NCI-H748 (cell line): ENCODE results near the gene KAZN.

ENCODE experiments used
- DNase-seq: peaks from one replicate; lab custom pipeline; 2025; ENCODE audit not compliant: unreplicated experiment; lab: John Stamatoyannopoulos, UW

Gene KAZN

DNA sequence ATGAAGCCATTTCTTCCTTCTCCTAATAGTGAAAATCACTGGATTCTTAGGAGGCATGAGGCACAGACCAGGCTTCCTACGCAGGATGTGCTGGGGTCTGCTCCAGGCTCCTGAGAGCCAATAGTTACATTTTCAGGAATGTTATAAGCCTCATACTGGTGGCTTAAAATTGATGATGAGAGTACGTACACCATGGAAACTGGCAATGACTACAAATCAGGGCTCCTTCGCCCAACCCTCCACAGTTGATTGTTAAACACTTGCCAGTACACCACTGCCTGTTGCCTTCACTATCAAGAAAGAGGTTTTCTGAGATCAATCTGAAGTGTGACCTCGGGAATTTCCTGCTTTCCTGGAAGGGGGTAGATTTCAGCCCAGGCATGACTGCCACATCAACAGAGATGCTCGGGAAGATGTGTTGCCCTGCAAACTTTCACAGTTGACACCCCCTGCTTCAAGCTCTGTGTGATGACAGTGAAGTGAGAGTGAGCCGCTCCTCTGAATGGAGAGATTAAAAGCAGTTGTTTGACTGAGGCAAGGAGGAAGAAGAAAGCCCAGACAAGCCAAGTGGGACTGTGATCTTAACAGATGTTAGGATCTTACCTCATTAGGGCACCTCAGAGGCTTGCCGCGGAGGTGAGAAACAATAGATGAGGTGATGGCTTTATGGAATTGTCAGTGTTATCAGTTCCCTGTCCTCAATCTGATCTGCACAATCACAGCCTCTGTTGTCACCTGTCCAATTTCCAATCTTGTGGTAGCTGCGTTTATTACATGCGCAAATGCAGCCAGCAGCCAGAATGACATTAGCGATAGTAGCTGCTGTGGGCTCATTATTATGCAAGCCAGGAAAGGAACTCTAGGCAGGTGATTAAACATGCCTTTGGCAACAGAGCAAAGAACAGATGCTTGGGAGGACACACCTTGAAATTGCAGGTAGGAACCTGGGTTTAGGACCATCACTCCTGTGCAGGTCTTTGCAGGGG is 277.3 kb downstream of the KAZN start:
- DNase-seq, result peak; percentile 91

DNA sequence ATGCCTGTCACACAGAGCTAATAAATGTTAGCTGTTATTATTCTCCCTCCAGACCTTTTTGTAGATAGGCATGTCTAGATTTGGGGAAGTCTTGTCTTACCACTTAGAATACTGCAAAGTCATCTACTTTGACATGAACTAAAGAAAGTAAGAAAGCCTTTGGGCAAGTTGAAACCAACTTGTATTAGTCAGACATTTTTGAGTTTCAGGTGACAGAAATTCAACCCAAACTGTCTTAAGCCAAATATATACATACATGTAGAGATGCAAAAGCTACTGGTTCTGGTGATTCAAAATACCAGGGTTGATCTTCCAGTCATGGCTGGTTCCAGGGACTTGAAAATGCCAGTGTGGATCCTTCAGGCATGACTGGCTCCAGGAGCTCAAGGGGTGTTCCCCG is 278.3 kb downstream of the KAZN start:
- DNase-seq, result no peak

DNA sequence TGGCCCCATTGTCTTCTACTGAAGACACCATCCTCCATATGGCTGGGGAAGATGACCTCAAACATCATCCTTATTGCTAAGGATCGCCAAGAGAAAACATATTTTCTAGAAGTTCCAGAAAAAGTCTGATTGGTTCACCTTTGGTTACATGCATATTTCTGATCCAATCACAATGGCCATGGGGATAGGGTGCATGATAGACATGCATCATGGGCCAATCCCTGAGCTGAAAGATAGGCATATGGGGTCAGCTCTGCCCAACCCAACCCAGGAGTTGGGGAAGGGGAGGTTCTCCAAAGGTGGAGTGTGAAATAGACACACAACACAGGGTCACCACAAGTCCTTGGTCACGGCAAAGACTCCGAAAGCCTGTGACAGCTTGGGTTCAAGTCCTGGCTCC is 278.7 kb downstream of the KAZN start:
- DNase-seq, result no peak

DNA sequence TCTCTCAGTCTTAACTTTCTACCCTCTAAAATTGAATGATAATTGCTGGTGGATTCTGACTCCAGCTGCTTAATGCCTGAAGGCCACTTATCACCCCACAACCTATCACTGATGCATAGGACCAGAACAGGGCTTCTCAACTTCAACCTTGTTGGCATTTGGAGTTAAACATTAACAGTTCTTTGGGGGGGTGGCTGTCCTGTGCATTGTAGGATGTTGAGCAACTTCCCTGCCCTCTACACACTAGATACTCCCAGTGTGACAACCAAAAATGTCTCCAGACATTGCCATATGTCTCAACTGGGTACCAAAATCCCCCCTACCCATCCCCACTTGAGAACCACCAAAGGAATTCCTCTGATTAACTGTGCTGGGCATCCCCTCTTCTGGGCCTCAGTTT is 279.6 kb downstream of the KAZN start:
- no peak for DNase-seq

DNA sequence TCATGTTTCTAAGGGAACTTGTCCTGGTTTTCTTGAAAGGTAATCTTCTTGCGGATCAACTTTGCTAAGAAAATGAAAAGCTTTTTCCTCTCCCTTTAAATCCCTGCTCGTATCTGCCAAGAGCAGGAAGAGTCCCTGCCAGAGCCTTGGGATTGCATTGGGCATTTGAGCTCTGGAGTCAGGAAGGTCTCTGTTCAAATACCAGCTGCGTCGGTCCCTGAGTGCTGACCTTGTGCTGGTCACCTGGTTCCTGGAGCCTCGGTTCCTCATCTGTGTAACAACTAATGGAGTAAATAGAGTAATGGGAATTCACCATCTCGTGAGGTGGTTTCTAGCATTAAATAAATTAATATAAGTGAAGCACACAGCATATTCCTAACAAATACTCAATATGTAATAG is 280.5 kb downstream of the KAZN start:
- DNase-seq, result no peak

DNA sequence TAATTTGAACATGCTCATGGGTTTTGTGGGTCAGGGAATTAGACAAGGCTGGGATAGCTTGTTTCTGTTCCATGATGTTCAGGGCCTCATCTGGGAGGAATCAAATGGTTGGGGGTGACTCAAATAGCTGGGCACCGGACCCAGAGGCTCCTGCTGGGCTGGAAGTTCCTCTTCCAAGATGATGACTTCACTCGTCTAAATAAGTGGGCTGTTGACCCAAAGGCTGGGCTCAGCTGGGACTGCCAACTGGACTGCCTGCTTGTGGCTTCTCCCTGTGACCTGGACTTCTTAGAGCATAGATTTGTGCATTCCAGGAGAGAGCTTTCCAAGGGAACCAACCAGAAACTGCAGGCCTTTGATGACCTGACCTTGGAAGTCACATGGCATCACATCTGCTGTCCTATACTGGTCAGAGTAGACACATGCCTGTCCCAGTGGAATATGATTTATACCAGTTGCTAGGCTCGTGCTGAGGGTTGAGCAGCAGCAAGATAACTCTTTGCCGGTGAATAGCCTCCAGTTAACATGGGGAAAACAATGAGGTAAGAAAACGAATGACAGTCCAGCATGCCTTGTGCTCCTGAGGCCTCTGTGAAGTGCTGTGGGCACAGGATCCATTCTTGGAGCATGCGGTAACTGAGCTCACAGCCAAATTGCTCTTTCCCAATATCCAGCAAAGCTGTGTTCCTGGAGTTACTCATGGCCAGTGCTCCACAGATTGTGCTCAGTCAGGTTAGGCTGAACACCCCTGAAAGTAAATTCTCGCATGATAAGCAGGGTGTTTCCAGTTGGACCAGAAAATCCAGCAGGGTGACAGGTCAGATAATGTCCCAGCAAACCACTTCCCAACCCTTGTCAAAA is 282.2 kb downstream of the KAZN start:
- no peak for DNase-seq

DNA sequence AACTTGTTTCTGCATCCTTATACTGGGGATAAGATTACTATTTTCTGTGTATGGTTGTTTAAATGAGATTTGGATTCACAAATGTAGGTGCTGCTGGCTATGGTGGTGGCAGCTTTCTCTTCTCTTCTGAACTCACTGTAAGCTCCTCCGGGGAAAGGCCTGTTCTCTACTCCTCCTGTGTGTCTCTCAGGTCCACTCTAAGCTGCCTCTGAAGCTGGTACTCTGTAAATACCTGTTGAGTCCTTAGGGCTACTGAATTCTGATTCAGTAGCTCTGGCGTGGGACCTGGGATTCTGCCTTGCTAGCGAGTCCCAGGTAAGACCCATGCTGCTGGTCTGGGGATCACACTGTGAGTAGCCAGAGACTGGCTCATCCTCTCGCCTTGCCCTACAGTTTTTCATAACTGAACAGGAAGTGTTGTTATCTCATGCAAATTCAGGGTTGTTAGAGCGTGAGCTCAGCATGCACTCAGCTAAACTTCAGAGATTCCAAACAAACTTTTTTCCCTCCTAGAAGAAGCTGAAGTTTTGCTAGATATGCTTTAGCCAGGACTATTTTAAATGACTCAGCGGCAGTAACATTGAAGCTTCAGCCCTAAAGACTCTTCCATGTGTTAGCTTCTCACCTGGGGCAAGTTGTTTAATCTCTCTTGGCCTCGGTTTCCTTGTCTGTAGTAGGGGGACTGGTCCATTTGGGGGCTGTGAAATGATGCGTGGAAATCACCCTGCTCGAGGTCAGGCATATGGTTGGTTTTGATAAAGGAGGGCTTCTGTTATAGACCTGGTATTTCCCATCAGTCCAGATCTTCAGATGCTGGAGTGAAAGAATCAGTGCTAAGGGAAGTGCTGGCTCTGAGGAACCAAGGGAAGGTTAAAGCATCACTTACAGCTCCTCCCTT is 283.5 kb downstream of the KAZN start:
- DNase-seq, result no peak

DNA sequence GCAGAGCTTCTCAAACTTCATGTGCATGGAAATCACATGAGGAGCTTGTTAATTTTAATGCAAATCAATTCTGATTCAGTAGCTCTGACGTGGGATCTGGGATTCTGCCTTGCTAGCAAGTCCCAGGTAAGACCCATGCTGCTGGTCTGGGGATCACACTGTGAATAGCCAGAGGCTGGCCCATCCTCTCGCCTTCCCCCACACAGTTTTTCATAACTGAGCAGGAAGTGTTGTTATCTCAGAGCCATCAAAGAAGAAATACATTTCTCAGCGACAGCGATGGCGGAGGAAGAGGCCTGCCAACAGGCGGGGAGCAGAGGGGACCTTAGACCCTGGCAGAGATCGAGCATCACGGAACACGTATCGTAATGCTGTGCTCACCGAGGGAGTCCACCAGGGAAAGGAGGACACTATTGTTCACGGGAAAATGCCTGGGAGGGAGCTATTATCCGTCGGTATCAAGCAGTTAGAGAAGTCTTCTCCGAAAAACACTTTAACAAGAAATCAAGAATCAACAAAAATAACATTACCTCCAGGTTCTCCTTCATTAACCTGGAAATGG is 286.2 kb downstream of the KAZN start:
- DNase-seq, result no peak

DNA sequence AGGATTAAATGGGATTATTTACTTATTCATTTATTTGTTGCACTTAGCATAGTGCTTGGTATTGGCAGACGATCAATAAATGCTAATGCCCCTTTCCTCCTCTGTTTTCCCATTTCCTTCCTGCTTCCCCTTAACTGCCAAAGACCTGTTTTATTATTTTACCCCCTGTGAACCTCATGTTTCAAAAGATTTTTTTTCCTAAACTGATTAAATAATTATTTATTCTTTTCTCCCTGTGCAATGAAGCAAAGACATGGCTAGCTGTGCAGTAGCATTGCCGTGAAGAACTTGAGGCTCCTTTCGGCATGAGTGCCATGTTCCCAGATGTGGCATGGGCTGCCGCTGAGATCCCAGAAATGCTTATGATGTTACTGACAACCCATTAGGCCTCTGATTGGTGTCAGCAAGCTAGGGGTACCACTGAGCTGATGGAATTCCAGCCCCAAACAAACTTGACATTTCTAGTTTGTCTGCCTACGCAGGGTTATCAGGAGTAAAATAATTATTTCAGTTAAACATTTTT is 288.6 kb downstream of the KAZN start:
- no peak for DNase-seq

DNA sequence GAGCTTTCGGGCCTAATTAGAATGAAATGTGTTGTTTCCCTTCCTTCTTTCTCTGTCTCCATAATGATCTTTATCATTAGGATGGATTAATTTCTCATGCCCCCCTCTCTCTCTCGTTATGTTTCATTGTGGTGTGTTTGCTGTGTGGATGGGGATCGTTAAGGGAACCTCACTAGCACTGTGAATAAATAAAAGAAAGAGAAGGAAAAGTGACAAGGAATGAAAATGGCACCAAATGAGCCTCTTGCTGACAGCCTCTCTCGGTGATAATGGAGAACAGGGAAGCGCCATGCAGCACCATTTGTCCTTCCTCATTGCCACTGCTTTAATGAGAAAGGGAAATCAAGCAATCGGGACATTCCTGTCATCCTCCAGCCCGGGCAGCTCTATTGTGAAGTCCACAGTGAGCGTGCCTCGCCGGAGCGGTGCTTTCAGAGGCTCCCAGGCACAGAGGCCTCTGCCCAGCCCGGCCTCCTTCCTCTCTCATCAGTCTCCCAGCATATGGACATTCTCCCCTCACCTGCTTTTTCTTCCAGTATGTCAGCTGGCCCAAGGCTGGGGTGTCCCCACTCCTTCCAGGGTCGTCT is 289.4 kb downstream of the KAZN start:
- no peak for DNase-seq

DNA sequence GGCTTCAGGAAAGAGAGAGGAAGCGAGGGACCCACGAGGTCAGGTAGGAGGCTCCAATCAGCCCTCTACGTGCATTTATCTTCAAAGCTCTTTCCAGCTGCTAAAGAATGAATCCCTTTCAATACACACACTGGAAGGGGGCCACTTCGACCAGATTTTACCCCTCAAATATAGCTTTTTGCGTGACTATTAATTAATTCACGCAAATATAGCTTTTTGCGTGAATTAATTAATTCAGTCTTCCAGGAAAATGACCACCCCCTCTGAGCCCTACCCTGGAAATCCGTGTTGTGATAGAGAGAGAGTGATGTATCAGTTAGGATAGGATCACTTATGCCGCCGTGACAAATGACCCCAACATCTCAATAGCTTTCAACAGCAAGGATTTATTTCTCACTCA is 289.9 kb downstream of the KAZN start:
- no peak for DNase-seq

DNA sequence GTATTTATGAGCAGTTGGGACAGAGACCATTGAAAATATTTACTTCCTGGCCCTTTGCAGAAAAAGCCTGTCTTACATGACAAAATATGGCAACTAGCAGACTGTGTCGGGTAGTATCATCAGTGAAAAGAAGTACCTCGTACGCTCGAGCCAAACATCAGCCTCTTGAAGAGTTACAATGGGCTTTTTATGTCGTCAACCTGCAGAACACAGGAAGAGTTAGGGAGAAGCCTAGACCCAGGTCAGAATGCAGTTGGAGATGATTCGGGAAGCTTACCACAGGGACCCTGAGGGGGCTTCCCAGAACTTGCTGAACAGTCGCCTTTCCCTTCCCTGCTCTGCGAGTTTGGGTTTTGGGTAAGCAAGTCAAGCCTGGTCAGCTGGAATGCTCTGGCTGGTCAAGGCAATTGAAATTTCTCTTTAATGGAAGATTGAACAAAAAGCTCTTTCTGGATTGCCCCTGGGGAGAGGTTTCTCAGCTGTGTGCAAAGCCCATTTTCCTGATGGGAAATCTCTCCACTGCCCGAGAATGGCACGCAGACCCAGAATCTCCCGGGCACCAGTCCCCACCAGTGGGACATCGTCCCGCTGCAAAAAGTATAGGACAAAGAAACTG is 291.4 kb downstream of the KAZN start:
- no peak for DNase-seq

DNA sequence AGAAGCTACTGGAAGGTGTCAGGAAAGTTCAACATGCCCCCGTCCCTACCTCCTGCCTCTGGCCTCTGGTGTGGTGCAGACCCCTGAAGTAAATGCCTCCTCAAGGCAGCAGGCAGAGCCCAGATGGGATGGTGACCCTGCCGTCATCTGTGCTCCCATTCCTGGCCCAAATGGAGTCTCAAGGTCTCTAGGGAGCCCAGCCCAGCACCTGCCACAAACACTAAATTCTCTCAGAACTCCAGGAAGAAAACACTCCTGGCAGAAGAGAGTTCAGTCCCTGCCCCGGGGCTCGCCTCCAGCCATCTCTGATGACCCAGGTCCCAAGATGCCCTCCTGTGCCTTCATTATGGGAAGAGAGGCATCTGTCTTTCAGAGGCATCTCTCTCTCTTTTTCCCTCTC is 293.5 kb downstream of the KAZN start:
- no peak for DNase-seq

DNA sequence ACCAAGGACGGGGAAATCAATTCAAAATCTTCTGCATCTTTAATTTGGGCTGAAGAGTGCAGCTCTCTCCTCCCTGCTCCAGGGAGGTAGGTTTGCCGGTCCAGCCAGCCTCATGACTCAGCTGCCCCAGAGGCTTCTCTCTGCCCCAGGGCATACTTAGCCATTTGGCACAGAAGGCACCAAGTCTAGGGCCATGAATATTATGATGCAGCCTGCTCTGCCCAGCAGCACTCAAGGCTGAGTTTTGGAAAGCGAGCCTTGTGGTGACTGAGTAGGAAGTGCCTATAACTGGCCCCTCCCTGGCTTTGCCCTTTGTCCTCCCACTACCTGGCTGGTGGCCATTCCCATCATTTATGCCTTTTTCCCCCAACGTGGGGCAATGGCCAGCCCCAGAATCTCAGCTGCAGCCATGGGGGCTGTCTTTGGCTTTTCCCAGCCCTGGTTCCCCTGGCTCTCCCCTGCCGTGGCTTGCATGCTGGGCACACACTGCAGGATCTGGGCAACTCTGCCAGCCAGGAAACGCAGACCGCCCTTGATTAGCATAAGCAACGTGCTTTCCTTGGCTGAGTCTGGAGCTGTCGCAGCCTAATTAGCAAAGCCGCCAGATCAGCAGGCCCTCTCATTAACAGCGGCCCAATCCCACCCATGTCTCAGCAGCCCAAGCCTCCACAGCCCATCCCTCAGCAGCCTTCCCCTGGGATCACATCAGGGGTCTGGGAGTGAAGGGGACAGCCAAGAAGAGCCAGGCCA is 296.5 kb downstream of the KAZN start:
- DNase-seq, result peak; percentile 32

DNA sequence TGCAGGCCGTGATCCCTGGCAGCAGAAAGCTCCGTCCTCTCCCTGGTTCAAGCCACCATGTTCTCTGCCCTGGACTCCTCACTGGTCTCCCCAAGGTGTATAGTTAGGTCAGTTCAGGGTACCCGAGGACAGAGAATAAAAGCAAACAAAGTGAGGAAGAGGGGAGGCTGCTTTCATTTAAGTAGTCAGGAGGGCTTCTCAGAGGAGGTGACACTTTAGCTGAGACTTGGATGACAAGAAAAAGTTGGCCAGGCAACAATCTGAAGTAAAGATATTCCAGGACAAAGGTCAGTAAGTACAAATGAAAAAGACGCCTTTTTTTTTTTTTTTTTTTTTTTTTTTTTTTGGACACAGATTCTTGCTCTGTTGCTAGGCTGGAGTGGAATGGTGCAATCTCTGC is 297.2 kb downstream of the KAZN start:
- no peak for DNase-seq

DNA sequence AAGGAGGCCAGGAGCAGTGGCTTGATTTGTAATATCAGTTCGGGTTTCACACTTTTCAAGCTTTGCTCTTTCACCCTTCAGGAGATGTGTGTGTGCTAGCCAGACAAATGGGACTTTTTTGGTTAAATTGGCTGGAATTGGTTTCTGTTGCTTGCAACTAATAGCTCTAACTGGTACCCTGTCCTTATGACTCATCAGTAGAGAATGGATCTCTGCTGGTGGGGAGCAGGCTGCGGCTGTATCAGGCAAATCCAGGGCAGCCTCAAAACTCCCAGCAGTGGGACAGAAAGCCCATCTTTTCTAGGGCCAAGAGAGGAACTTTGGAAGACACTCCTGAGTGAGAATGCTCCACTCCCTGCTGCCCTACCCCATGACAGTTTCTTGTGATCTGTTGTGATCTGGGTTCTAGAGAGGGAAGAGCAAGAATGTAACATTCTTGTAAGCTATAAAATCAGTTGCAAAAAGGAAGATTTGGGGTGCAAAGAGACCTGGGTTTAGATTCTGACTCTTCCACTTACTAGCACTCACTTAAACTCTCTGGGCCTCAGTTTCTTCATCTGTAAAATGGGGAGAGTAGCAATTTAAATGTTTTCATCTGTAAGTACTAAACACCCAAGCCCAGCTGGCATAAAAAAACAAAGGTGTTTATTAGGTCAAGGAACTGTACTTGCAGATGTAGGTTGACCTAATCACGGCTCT is 298.0 kb downstream of the KAZN start:
- DNase-seq, result no peak

DNA sequence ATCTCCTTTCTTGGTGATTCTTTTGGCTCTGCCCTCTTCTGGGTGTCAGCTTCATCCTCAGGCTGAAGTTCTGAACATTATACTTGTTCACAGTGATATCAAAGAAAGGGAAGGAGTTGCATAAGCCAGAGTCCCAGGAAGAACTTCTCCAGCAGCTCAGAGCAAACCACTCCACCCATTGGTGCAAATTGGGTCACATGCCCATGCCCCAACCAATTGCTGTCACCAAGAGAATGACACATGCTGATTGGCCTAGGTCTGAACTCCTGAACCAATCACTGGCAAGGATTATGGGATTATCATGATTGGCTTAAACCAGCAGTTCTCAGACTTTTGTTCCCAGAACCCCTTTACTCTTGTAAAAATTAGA is 298.6 kb downstream of the KAZN start:
- no peak for DNase-seq

DNA sequence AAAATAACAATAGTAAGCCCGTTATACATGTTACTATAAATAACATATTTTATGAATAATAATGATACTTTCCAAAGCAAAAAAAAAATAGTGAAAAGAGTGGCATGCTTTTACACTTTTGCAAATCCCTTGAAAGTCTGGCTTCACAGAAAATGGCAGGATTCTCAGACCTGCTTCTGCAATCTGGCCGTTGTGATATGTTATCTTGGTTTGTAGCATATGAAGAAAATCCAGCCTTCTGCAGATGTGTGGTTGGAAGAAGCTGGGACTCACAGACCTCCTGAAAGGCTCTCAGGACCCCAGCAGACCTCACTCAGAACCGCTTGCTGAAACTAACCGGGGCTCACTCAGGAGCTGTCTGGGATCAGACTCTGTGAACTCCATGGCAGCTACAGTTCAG is 299.1 kb downstream of the KAZN start:
- DNase-seq, result no peak
